Adipocyte (in vitro differentiated cells): ENCODE results near the gene MEX3C.

ENCODE experiments used
- DNase-seq: peaks from one replicate; pipeline ENCODE4 v3.0.0-alpha.2; 2015; ENCODE audit warnings: low read depth
- H3K27me3 ChIP-seq: replicated peaks from 2 replicates; pipeline ENCODE4 v1.7.0; 2013; ENCODE audit warnings: mild to moderate bottlenecking, low read length, moderate library complexity; ENCODE audit not compliant: control insufficient read depth, insufficient read depth
- H3K36me3 ChIP-seq: 2 replicates; pipeline ENCODE4 v1.7.0; 2013; ENCODE audit warnings: low read length, mild to moderate bottlenecking, moderate library complexity; ENCODE audit not compliant: control insufficient read depth, insufficient read depth, severe bottlenecking
- H3K4me1 ChIP-seq: 2 replicates; pipeline ENCODE4 v1.7.0; 2013; ENCODE audit warnings: mild to moderate bottlenecking, low read length, moderate library complexity; ENCODE audit not compliant: control insufficient read depth, insufficient read depth
- H3K4me3 ChIP-seq: 2 replicates; pipeline ENCODE4 v1.7.0; 2013; ENCODE audit warnings: mild to moderate bottlenecking, low read length, moderate library complexity
- H3K9ac ChIP-seq: 2 replicates; pipeline ENCODE4 v1.7.0; 2013; ENCODE audit warnings: mild to moderate bottlenecking, low read length, moderate library complexity
- H3K9me3 ChIP-seq: 2 replicates; pipeline ENCODE4 v1.7.0; 2013; ENCODE audit warnings: mild to moderate bottlenecking, low read length, moderate library complexity; ENCODE audit not compliant: control insufficient read depth

MEX3C gene

GRCh38 chr18:51151568-51152511 is 45.6 kb downstream of the MEX3C start:
- Histone ChIP-seq H3K4me3 (no peak overlapping the region), H3K27me3 (no peaks in the 10 kb centered on the region), H3K9ac (no peak overlapping the region), H3K4me1 (no peaks in the 10 kb centered on the region), H3K9me3 (no peaks in the 10 kb centered on the region), H3K36me3 (no peaks in the 10 kb centered on the region)
- DNase-seq: no peak

DNA sequence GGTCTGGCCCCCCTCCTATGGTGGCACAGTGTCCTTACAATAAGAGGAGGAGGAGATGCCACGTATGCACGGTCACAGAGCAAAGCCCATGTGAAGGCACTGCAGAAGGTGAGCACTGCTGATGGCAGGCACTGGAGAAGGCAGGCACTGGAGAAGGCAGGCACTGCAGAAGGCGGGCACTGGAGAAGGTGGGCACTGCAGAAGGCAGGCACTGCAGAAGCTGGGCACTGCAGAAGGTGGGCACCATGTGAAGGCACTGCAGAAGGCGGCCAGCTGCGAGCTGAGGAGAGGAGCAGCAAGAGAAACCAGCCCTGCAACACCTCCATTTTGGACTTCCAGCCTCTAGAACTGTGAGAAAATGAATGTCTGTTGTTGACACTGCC is 46.3 kb downstream of the MEX3C start:
- H3K9ac ChIP-seq: no peak overlapping the region
- no peaks in the 10 kb centered on the region for H3K4me1 ChIP-seq
- no peak for DNase-seq
- H3K9me3 ChIP-seq: no peaks in the 10 kb centered on the region
- no peak overlapping the region for H3K4me3 ChIP-seq
- H3K36me3 ChIP-seq: no peaks in the 10 kb centered on the region
- H3K27me3 ChIP-seq: no peaks in the 10 kb centered on the region

- no peaks in the 10 kb centered on the region for H3K27me3 ChIP-seq
- no peak overlapping the region for H3K9ac ChIP-seq
- H3K9me3 ChIP-seq: no peaks in the 10 kb centered on the region
- H3K4me3 ChIP-seq: no peak overlapping the region
- H3K4me1 ChIP-seq: no peaks in the 10 kb centered on the region
- DNase-seq: peak; percentile 28
- no peaks in the 10 kb centered on the region for H3K36me3 ChIP-seq
Measured at GRCh38 chr18:51150113-51150700, 47.3 kb downstream of the MEX3C start.

- H3K27me3 ChIP-seq: no peaks in the 10 kb centered on the region
- H3K9ac ChIP-seq: no peak overlapping the region
- no peaks in the 10 kb centered on the region for H3K4me1 ChIP-seq
- no peaks in the 10 kb centered on the region for H3K36me3 ChIP-seq
- DNase-seq: no peak
- H3K9me3 ChIP-seq: no peaks in the 10 kb centered on the region
- H3K4me3 ChIP-seq: no peak overlapping the region
Measured at GRCh38 chr18:51149670-51150069, 47.8 kb downstream of the MEX3C start.

DNA sequence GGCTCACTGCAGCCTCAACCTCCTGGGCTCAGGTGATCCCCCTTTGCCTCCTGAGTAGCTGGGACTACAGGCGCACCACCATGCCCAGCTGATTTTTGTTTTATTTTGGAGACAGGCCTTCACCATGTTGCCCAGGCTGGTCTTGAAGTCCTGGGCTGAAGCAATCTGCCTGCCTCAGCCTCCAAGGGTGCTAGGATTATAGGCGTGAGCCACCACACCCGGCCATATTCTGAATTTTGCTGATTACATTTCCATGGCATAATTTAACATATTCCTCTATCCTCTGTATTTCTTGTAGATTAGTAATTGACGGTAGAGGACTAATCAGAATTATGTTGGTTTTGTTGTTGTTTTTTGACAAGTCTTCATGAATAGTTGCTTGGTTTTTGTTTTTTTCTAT is 50.6 kb downstream of the MEX3C start:
- H3K9ac ChIP-seq: no peak overlapping the region
- H3K4me1 ChIP-seq: no peaks in the 10 kb centered on the region
- DNase-seq: no peak
- no peak overlapping the region for H3K4me3 ChIP-seq
- H3K27me3 ChIP-seq: no peaks in the 10 kb centered on the region
- no peaks in the 10 kb centered on the region for H3K36me3 ChIP-seq
- no peaks in the 10 kb centered on the region for H3K9me3 ChIP-seq

- no peak overlapping the region for H3K9ac ChIP-seq
- H3K4me3 ChIP-seq: no peak overlapping the region
- H3K27me3 ChIP-seq: no peaks in the 10 kb centered on the region
- H3K4me1 ChIP-seq: peaks cover 2% of the 10 kb centered on the region
- H3K36me3 ChIP-seq: no peaks in the 10 kb centered on the region
- no peak for DNase-seq
- no peaks in the 10 kb centered on the region for H3K9me3 ChIP-seq
Measured at GRCh38 chr18:51138936-51139335, 58.5 kb downstream of the MEX3C start.

- Histone ChIP-seq H3K9ac (no peak overlapping the region), H3K36me3 (no peaks in the 10 kb centered on the region), H3K4me1 (peaks cover 7% of the 10 kb centered on the region), H3K27me3 (no peaks in the 10 kb centered on the region), H3K4me3 (no peak overlapping the region), H3K9me3 (no peaks in the 10 kb centered on the region)
- no peak for DNase-seq
Measured at GRCh38 chr18:51137891-51138290, 59.6 kb downstream of the MEX3C start.

DNA sequence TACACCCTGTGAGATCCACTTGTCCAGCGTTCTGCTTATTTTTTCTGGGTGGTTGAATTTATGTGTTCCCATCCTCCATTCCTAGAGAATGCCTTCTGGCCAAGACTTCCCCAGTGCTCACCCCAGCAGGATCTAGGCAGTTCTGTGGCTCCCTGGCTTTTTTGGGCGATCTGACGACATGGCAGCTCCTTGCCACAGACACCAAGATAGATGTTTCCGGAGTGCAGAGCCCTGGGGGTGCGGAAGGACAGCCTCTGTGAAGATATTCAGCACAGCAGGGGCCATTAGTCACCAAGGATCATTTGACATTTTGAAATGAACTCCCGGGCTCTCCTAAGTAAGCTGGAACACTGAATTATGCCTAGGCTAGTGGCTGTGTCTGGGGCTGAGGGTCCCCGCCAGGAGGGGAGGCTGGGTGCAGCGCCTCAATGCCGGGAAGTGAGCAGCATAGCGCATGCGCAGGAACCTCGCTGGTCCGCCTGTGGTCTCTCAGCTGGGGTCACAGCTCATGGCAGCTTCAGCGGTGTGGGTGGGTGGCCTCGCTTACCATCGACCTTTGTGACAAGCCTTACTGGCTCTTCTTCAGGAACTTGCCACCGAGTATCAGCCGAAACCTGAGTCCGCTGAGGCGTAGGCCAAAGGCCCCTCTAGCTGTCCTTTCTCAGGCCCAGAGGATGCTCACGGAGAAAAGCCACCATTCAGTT is 60.3 kb downstream of the MEX3C start:
- Histone ChIP-seq H3K9me3 (no peaks in the 10 kb centered on the region), H3K4me1 (peaks cover 7% of the 10 kb centered on the region), H3K27me3 (no peaks in the 10 kb centered on the region), H3K9ac (no peak overlapping the region), H3K36me3 (no peaks in the 10 kb centered on the region), H3K4me3 (no peak overlapping the region)
- no peak for DNase-seq

DNA sequence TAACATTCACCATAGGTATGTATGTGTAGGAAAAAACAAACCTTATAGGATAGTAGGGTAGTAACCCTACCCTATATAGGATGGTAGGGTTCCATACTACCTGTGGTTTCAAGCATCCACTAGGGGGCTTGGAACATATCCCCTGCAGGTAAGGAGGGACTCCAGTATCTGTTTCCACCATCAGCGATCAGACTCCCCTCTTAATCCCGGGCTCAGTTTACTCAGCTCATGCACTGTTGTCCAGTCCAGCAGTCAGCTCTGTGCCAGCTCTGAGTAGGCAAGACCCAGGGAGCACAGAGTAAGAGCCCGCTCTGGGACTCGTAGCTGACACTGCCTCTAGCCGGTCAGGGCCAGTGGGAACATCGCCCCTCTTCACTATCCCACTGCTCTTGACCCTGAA is 61.7 kb downstream of the MEX3C start:
- no peaks in the 10 kb centered on the region for H3K27me3 ChIP-seq
- DNase-seq: no peak
- H3K4me3 ChIP-seq: no peak overlapping the region
- H3K36me3 ChIP-seq: no peaks in the 10 kb centered on the region
- peaks cover 7% of the 10 kb centered on the region for H3K4me1 ChIP-seq
- no peak overlapping the region for H3K9ac ChIP-seq
- H3K9me3 ChIP-seq: no peaks in the 10 kb centered on the region

DNA sequence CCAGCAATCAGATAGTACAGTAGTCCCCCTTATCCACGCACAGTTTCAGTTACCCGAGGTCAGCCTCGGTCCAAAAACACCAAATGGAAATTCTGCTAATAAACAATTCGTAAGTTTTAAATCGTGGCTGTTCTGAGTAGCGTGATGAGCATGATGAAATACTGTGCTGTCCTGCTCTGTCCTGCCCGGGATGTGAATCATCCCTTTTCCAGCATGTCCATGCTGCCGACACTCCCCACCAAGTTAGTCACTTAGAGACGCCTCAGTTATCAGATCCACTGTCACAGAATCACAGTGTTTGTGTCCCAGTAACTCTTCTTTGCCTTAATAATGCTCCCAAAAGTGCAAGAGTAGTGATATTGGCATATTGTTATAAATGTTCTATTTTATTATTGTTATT is 62.1 kb downstream of the MEX3C start:
- H3K4me3 ChIP-seq: no peak overlapping the region
- no peak for DNase-seq

DNA sequence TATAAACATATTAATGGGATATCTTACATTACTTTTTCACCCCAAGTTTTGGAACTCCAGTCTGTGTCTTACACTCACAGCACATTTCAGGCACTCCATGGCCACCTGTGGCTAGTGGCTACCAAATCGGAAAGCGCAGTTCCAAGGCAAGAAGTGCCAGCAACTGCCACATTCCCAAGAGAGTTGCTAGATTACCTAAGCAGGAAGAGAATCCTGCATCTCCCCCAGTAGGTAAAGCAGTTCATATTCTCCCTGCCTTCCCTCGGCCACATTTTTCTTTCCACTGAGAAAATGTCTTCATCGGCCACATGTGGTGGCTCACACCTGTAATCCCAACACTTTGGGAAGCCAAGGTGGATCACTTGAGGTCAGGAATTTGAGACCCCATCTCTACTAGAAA is 62.8 kb downstream of the MEX3C start:
- H3K9me3 ChIP-seq: no peaks in the 10 kb centered on the region
- no peaks in the 10 kb centered on the region for H3K36me3 ChIP-seq
- DNase-seq: no peak
- H3K4me3 ChIP-seq: no peak overlapping the region
- H3K27me3 ChIP-seq: no peaks in the 10 kb centered on the region
- H3K9ac ChIP-seq: no peak overlapping the region
- peaks cover 7% of the 10 kb centered on the region for H3K4me1 ChIP-seq

More for the DNA sequence above, 62.1 kb downstream of the MEX3C start:
- Histone ChIP-seq H3K36me3 (no peaks in the 10 kb centered on the region), H3K4me1 (peaks cover 7% of the 10 kb centered on the region), H3K27me3 (no peaks in the 10 kb centered on the region), H3K9ac (no peak overlapping the region), H3K9me3 (no peaks in the 10 kb centered on the region)
